AG04450 (cell line): ENCODE data around the gene ZNF786. TPM values are rescaled to one million over a fixed set of nuclear protein-coding genes. Genes with fewer than 3 reads are reported as not detected.

Source experiments
- CTCF ChIA-PET: fragments of 300-600, 350-600 bp; formaldehyde crosslinking; extraction: SDS; loops from one replicate; lab custom pipeline; 2022; ENCODE audit warnings: antibody characterized with exemption, inconsistent platforms; lab: Charles Lee
- POLR2A ChIA-PET: fragments of 350-600 bp; formaldehyde crosslinking; extraction: SDS; loops from one replicate; lab custom pipeline; 2021; ENCODE audit warnings: antibody characterized with exemption, inconsistent platforms; lab: Yijun Ruan, JAX
- DNase-seq: peaks from one replicate; pipeline ENCODE4 v3.0.0-alpha.2; 2011; ENCODE audit warnings: low read depth, low spot score
- H3K27ac ChIP-seq: one replicate; pipeline ENCODE4 v1.5.1; 2012; ENCODE audit warnings: low read depth, low read length, control low read depth
- H3K27me3 ChIP-seq: one replicate; pipeline ENCODE4 v1.6.0; 2012; ENCODE audit warnings: low read length; ENCODE audit not compliant: control insufficient read depth, insufficient read depth
- H3K4me3 ChIP-seq: 2 replicates; pipeline ENCODE4 v1.5.1; 2011; ENCODE audit warnings: mild to moderate bottlenecking, low read depth, low read length, control low read depth
- H3K9me3 ChIP-seq: 2 replicates; pipeline ENCODE4 v1.5.1; 2012; ENCODE audit warnings: low read length; ENCODE audit not compliant: control insufficient read depth, insufficient read depth
- CTCF ChIP-seq: IDR thresholded peaks from 2 replicates; pipeline ENCODE4 v1.5.1; 2011; ENCODE audit warnings: low read depth, low read length, control low read depth, inconsistent platforms
- polyA plus RNA-seq: library from polyadenylated mRNA; depleted of rRNA; stranded (reverse); fragments of >200 nt; gene quantifications from 2 replicates; pipeline ENCODE4 v1.2.3, GENCODE V29; 2011

Gene ZNF786
- polyA plus RNA-seq, 1 experiment: 2.2 TPM

GRCh38 chr7:149104749-149105148, 14.2 kb upstream of the ZNF786 start:
- ChIA-PET POLR2A (no interaction called here), CTCF (interaction anchor here (0.9 kb wide), 1 partner anchor 22 kb away, joined by 3 read pairs; no protein-coding TSS in a partner anchor)
- no peak for DNase-seq
- Histone ChIP-seq H3K4me3 (no peak overlapping the region), H3K27ac (no peak overlapping the region), H3K9me3 (no peaks in the 10 kb centered on the region; the same call in 1 of the 2 replicates), H3K27me3 (no peaks in the 10 kb centered on the region)
- no peak for TF ChIP-seq CTCF

- DNase-seq: no peak
- POLR2A ChIA-PET: no interaction called here
- Histone ChIP-seq H3K27me3 (no peaks in the 10 kb centered on the region), H3K27ac (no peak overlapping the region), H3K4me3 (no peak overlapping the region), H3K9me3 (no peaks in the 10 kb centered on the region; the same call in 1 of the 2 replicates)
- no peak for TF ChIP-seq CTCF
- CTCF ChIA-PET: interaction anchor here (1.1 kb wide), 1 partner anchor 13 kb away, joined by 5 read pairs; the partner anchor contains the start of gene ZNF786
Measured at GRCh38 chr7:149104214-149104613, 13.7 kb upstream of the ZNF786 start.

GRCh38 chr7:149103424-149103823, 12.9 kb upstream of the ZNF786 start:
- H3K27me3 ChIP-seq: no peaks in the 10 kb centered on the region
- ChIA-PET CTCF (interaction anchor here (1.1 kb wide), 1 partner anchor 13 kb away, joined by 5 read pairs; the partner anchor contains the start of gene ZNF786), POLR2A (no interaction called here)
- no peak for DNase-seq
- H3K9me3 ChIP-seq: no peaks in the 10 kb centered on the region; the same call in 1 of the 2 replicates
- TF ChIP-seq CTCF: no peak
- H3K27ac ChIP-seq: no peak overlapping the region
- H3K4me3 ChIP-seq: no peak overlapping the region

- no peaks in the 10 kb centered on the region; the same call in 1 of the 2 replicates for H3K9me3 ChIP-seq
- DNase-seq: no peak
- POLR2A ChIA-PET: no interaction called here
- TF ChIP-seq CTCF: no peak
- no peak overlapping the region for H3K27ac ChIP-seq
- CTCF ChIA-PET: no interaction called here
- H3K4me3 ChIP-seq: no peak overlapping the region
- no peaks in the 10 kb centered on the region for H3K27me3 ChIP-seq
Measured at GRCh38 chr7:149102666-149103065, 12.1 kb upstream of the ZNF786 start.

GRCh38 chr7:149100821-149101220, 10.3 kb upstream of the ZNF786 start:
- Histone ChIP-seq H3K4me3 (no peak overlapping the region), H3K27ac (no peak overlapping the region), H3K27me3 (no peaks in the 10 kb centered on the region), H3K9me3 (no peaks in the 10 kb centered on the region; the same call in 1 of the 2 replicates)
- no peak for TF ChIP-seq CTCF
- DNase-seq: no peak
- ChIA-PET POLR2A (no interaction called here), CTCF (interaction anchor here (1.6 kb wide), 2 partner anchors 25 to 95 kb away, joined by 5 to 6 read pairs; partner anchors contain the start of gene ZNF425)
